ENCODE data around the gene ACSL5.
"Not testable (repeated sequence)": the region's sequence is repeated elsewhere in the genome, so short reads cannot be mapped to it uniquely, and the experiment has no call there.

The ACSL5 gene

DNA sequence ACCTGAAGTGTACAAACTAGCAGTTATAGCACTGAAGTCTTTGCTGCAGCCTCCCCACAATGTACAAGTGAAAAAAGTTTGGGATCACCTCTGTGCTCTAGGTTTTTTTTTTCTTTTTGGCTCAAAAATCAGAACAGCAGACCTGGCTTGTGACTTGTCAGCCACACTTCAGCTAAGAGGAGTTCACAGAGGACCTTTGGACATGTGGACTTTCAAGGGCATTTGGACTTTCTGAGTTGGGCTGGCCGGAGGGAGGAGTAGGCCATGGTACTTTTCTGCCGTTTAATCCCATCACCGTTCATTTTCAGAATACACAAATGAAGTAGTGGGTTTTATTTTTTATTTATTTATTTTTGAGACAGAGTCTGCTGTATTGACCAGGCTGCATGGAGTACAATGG lies 21.9 kb upstream of the ACSL5 start:
- no peak for DNase-seq

DNA sequence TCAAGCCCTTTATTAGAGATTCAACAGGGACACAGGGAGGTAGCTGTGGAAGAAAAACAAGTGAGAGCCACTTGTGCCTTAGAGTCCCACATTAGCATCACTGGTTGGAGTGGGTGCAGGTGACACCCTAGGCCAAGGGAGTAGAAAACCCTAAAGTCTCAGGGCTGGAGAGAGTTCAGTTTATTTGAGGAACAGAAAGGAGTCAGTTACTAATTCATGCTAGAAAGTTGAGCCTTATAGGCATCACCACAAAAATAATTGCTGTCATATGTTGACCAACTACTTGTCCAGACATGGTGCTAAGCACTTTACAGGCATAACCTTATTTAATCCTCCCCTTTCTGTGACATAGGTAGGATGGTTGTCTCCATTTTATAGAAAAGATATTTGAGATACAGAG lies 20.9 kb upstream of the ACSL5 start:
- DNase-seq: no peak

- no peak for DNase-seq
Measured at GRCh38 chr10:112356686-112357085, 17.2 kb upstream of the ACSL5 start.

GRCh38 chr10:112359606-112360307 lies 14.2 kb upstream of the ACSL5 start:
- DNase-seq: no peak

DNA sequence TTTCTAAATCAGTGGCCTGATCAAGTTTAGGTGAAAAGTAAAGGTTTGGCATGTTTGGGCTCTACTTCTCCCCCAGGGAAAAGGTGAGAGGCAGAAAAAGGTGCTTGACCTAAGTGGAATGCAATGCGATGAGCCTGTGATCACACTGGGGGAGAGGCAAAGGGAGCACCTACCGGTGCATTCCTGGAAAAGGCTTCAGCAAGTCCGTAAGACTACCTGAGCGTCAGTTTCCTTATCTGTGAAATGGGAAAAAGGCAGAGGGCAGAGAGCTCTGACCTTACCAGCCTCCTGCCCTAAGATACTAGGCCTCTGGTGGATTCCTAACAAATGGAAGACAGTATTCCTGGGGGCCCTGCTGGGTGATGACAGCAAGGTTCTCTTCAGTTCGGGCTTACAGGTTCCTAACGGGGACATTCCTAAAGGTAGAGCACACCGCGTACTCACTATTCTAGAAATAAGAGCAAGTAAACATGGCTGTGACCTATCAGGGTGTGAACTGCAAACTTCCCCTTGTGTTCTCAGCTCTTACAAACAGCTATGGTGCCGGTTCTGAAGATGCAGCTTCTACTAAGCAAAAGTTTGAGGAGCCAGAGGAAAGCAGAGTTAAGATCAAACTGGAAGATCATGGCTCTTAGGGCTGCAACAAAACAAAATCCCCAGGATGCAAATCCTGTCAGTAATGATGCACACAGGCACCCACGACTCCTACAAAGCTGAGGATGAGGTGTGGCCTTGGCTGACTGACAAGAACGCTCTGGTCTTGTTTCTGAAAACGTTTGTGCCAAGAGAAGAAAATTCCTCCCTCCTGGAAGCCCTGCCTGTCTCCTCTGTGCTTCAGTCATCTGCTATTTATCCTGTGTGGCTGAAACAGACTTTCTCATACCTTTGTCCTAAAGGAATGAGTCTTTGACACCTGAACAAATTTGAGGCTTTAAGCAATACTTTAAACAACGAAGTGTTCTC lies 13.3 kb upstream of the ACSL5 start:
- no peak for DNase-seq

DNA sequence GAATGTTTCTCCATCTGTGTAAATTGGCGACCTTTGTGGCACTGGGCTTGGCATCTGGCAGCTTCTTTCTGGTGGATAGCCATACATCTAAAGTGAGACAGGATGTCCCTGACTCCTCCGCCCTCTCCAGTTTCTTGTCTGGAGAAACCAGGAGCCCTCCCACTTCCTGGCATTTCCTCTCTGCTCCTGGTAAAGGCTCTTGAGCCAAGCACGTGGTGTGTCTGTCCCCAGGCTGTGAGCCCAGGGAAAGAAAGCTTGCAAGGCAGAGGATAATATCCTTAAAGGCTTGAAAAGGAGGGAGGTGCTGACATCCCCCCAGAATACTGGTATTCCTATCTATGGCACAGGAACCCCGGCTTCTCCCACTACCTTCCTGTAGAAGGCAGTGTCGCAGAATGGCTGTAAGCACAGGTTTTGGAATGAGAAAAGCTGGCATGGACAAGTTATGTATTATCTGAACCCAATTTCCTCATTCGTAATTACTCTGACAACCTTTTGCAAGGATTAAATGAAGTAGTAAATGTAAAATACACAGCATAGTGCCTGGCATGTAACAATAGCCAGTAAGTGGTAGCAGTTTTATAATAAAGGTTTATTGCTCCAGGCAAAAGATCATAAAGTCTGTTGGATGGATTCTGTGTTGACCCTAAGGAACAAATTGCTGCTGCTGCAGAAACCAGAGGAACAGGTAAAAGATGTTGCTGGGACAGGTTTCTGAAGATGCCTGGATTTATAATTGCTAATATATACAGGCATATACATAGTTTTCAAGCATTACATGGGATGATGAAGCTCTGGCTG lies 11.8 kb upstream of the ACSL5 start:
- no peak for DNase-seq

- DNase-seq: no peak
Measured at GRCh38 chr10:112362833-112363232, 11.1 kb upstream of the ACSL5 start.

GRCh38 chr10:112363696-112364688 lies 9.9 kb upstream of the ACSL5 start:
- no peak for DNase-seq

- DNase-seq: no peak
Measured at GRCh38 chr10:112365014-112365432, 8.9 kb upstream of the ACSL5 start.

- no peak for DNase-seq
Measured at GRCh38 chr10:112365451-112365850, 8.5 kb upstream of the ACSL5 start.

- no peak for DNase-seq
Measured at GRCh38 chr10:112366992-112367391, 6.9 kb upstream of the ACSL5 start.

GRCh38 chr10:112367516-112367915 lies 6.4 kb upstream of the ACSL5 start:
- no peak for DNase-seq

- peak; percentile 53 for DNase-seq
Measured at GRCh38 chr10:112369495-112370423, 4.2 kb upstream of the ACSL5 start.

DNA sequence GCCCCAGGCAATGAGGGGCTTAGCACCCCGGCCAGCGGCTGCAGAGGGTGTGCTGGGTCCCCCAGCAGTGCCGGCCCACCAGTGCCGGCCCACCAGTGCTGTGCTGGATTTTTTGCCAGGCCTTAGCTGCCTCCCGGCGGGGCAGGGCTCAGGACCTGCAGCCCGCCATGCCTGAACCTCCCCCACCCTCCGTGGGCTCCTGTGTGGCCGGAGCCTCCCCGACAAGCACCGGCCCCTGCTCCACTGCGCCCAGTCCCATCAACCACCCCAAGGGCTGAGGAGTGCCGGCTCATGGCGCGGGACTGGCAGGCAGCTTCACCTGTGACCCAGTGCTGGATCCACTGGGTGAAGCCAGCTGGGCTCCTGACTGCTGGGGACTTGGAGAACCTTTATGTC lies 3.5 kb upstream of the ACSL5 start:
- DNase-seq: no peak

DNA sequence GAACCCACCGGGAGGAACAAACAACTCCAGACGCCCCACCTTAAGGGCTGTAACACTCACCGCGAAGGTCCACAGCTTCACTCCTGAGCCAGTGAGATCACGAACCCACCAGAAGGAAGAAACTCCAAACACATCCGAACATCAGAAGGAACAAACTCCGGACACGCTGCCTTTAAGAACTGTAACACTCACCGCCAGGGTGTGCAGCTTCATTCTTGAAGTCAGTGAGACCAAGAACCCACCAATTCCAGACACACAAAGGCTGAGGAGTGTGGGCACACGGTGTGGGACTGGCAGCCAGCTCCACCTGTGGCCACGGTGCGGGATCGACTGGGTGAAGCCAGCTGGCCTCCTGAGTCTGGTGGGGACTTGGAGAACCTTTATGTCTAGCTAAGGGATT lies 2.6 kb upstream of the ACSL5 start:
- not testable (repeated sequence) for DNase-seq

- DNase-seq: not testable (repeated sequence)
Measured at GRCh38 chr10:112372182-112372810, 1.6 kb upstream of the ACSL5 start.

GRCh38 chr10:112374724-112375541 lies 1.0 kb downstream of the ACSL5 start:
- peak; percentile 21 for DNase-seq

GRCh38 chr10:112375721-112376395 lies 1.9 kb downstream of the ACSL5 start:
- DNase-seq: peak; percentile 68

- no peak for DNase-seq
Measured at GRCh38 chr10:112376396-112376790, 2.5 kb downstream of the ACSL5 start.

Measured in central memory CD4-positive, alpha-beta T cell (primary cell).